BJ (cell line): ENCODE results near the gene QRFPR. TPM values are rescaled to one million over a fixed set of nuclear protein-coding genes. Genes with fewer than 3 reads are reported as not detected.

Experiments used
- CTCF ChIA-PET: fragments of 350-600 bp; formaldehyde crosslinking; extraction: SDS; loops from one replicate; lab custom pipeline; 2021; ENCODE audit warnings: antibody characterized with exemption, inconsistent platforms; lab: Yijun Ruan, JAX
- POLR2A ChIA-PET: fragments of 300-600 bp; sonication (Branson Sonifier 250); formaldehyde crosslinking; extraction: SDS; loops from one replicate; lab custom pipeline; 2021; ENCODE audit warnings: antibody characterized with exemption; lab: Charles Lee
- DNase-seq: peaks from one replicate; pipeline ENCODE4 v3.0.0-alpha.2; 2011; ENCODE audit warnings: low read depth
- H3K27me3 ChIP-seq: 2 replicates; pipeline ENCODE4 v1.6.0; 2011; ENCODE audit warnings: low read length; ENCODE audit not compliant: control insufficient read depth, insufficient read depth
- H3K36me3 ChIP-seq: 2 replicates; pipeline ENCODE4 v1.5.1; 2011; ENCODE audit warnings: low read length; ENCODE audit not compliant: control insufficient read depth, insufficient read depth
- H3K4me3 ChIP-seq: 2 replicates; pipeline ENCODE4 v1.5.1; 2011; ENCODE audit warnings: low read depth, mild to moderate bottlenecking, control low read depth, low read length
- CTCF ChIP-seq: IDR thresholded peaks from 2 replicates; pipeline ENCODE4 v1.5.1; 2011; ENCODE audit warnings: low read depth, mild to moderate bottlenecking, control low read depth, inconsistent platforms, low read length, moderate library complexity; ENCODE audit not compliant: insufficient read depth
- polyA plus RNA-seq: library from polyadenylated mRNA; depleted of rRNA; stranded (reverse); fragments of >200 nt; gene quantifications from 2 replicates; pipeline ENCODE4 v1.2.3, GENCODE V29; 2011

QRFPR gene
- polyA plus RNA-seq, 1 experiment = not detected

GRCh38 chr4:121344098-121344497 is 36.7 kb downstream of the QRFPR start:
- DNase-seq = no peak
- Histone ChIP-seq H3K36me3 (no peaks in the 10 kb centered on the region), H3K27me3 (no peaks in the 10 kb centered on the region), H3K4me3 (no peak overlapping the region)
- no peak for TF ChIP-seq CTCF
- POLR2A ChIA-PET = no interaction called here
- CTCF ChIA-PET = interaction anchor here (0.8 kb wide), 1 partner anchor 14 kb away, joined by 3 read pairs; no protein-coding TSS in a partner anchor

GRCh38 chr4:121340247-121340646 is 40.6 kb downstream of the QRFPR start:
- no peak for DNase-seq
- Histone ChIP-seq H3K4me3 (no peak overlapping the region), H3K27me3 (no peaks in the 10 kb centered on the region), H3K36me3 (no peaks in the 10 kb centered on the region)
- ChIA-PET CTCF (no interaction called here), POLR2A (no interaction called here)
- TF ChIP-seq CTCF = no peak

- H3K36me3 ChIP-seq = no peaks in the 10 kb centered on the region
- POLR2A ChIA-PET = no interaction called here
- DNase-seq = no peak
- no peak overlapping the region for H3K4me3 ChIP-seq
- no peak for TF ChIP-seq CTCF
- CTCF ChIA-PET = no interaction called here
- no peaks in the 10 kb centered on the region for H3K27me3 ChIP-seq
Observed at GRCh38 chr4:121339824-121340223, 41.0 kb downstream of the QRFPR start.

GRCh38 chr4:121339307-121339706 is 41.5 kb downstream of the QRFPR start:
- TF ChIP-seq CTCF = no peak
- ChIA-PET CTCF (no interaction called here), POLR2A (no interaction called here)
- no peak for DNase-seq
- Histone ChIP-seq H3K36me3 (no peaks in the 10 kb centered on the region), H3K27me3 (no peaks in the 10 kb centered on the region), H3K4me3 (no peak overlapping the region)

- POLR2A ChIA-PET = no interaction called here
- CTCF ChIA-PET = interaction anchor here (1.3 kb wide), 1 partner anchor 31 kb away, joined by 3 read pairs; no protein-coding TSS in a partner anchor
- Histone ChIP-seq H3K4me3 (no peak overlapping the region), H3K36me3 (no peaks in the 10 kb centered on the region), H3K27me3 (no peaks in the 10 kb centered on the region)
- DNase-seq = no peak
- no peak for TF ChIP-seq CTCF
Observed at GRCh38 chr4:121338518-121338917, 42.3 kb downstream of the QRFPR start.
